ENCODE measurements around the gene CCDC40. TPM values are rescaled to one million over a fixed set of nuclear protein-coding genes. Genes with fewer than 3 reads are reported as not detected.

CCDC40 gene
- total and polyA plus RNA-seq, 2 of the 13 experiments (the other 11 are each of a cell fraction or from before 2014, with no cell fraction given) = 4.1 to 5.5 TPM

- TF ChIP-seq ZBTB40 (IDR thresholded peaks at IDR 0.05) (peak; percentile 33), ZBTB40 (CRISPR knock-in tag; IDR thresholded peaks at IDR 0.05) (no peak), CBFB (CRISPR knock-in tag; IDR thresholded peaks at IDR 0.05) (no peak), NFE2L2 (IDR thresholded peaks at IDR 0.05; ENCODE audit: low read length) (no peak), TRIM22 (IDR thresholded peaks at IDR 0.05) (no peak; the same call in 1 of the 2 replicates), ZNF460 (CRISPR knock-in tag; IDR thresholded peaks at IDR 0.05; ENCODE audit: borderline replicate concordance) (no peak), ZFP37 (CRISPR knock-in tag; IDR thresholded peaks at IDR 0.05; ENCODE audit: borderline replicate concordance) (no peak), ZNF740 (CRISPR knock-in tag; IDR thresholded peaks at IDR 0.05) (no peak), ZEB1 (IDR thresholded peaks at IDR 0.05; ENCODE audit: insufficient replicate concordance, low read depth) (no peak), DDIT3 (CRISPR knock-in tag; IDR thresholded peaks at IDR 0.05) (no peak)
Measured at GRCh38 chr17:80024206-80024972, 12.1 kb upstream of the CCDC40 start (continued).
